Measurements from ENCODE around the gene CSNK1D. TPM values are rescaled to one million over a fixed set of nuclear protein-coding genes. Genes with fewer than 3 reads are reported as not detected.

The CSNK1D gene
- total and polyA plus RNA-seq, 8 donors, result 55.9 to 180 (median 89.1) TPM

- Histone ChIP-seq H3K9me3 (no peaks in the 10 kb centered on the region), H3K36me3 (no peaks in the 10 kb centered on the region), H3K4me3 (peak overlapping the region; percentile 61 to 75 (median 68)), H3K27me3 (peaks cover 0 to 4% (median 0%) of the 10 kb centered on the region in 3 donors), H3K27ac (peak overlapping the region; percentile 91 to 99 (median 92)), H3K4me1 (peaks cover 35 to 69% (median 56%) of the 10 kb centered on the region in 4 donors)
- DNase-seq, result peak; percentile 72 to 91
- WGBS, 5 donors, result 7 to 23% (median 12%) methylated on average over 35 to 63 of the region's 63 CpGs
- intact Hi-C loops (cut with DNase I; ENCODE audit: low total_unique reads), result no loop called here
- no peak for TF ChIP-seq EP300 (IDR thresholded peaks at IDR 0.05)
- peak in 2 of 3 donors; percentile 72 to 85 for TF ChIP-seq POLR2AphosphoS5 (IDR thresholded peaks at IDR 0.05)
Observed at GRCh38 chr17:82228278-82228841, 45.1 kb downstream of the CSNK1D start.

GRCh38 chr17:82227629-82228277 lies 45.7 kb downstream of the CSNK1D start:
- H3K4me1 ChIP-seq, result peaks cover 35 to 63% (median 50%) of the 10 kb centered on the region in 4 donors
- no peaks in the 10 kb centered on the region for H3K36me3 ChIP-seq
- no peaks in the 10 kb centered on the region for H3K9me3 ChIP-seq
- H3K4me3 ChIP-seq, result peak overlapping the region; percentile 61 to 75 (median 68)
- 60 to 69% (median 63%) methylated on average over 9 to 18 of the region's 18 CpGs for WGBS, 5 donors
- no peak for DNase-seq
- H3K27ac ChIP-seq, result peak overlapping the region; percentile 91 to 99 (median 92)
- intact Hi-C loops (cut with DNase I; ENCODE audit: low total_unique reads), result no loop called here
- peaks cover 0 to 4% (median 0%) of the 10 kb centered on the region in 3 donors for H3K27me3 ChIP-seq
- TF ChIP-seq CTCF (IDR thresholded peaks at IDR 0.05) (no peak), EP300 (IDR thresholded peaks at IDR 0.05) (no peak), POLR2AphosphoS5 (IDR thresholded peaks at IDR 0.05) (no peak), POLR2A (IDR thresholded peaks at IDR 0.05) (no peak)

- peaks cover 28 to 56% (median 43%) of the 10 kb centered on the region in 4 donors for H3K4me1 ChIP-seq
- 80 to 98% (median 87%) methylated on average over 5 to 16 of the region's 16 CpGs for WGBS, 5 donors
- DNase-seq, result no peak
- H3K36me3 ChIP-seq, result no peaks in the 10 kb centered on the region
- H3K9me3 ChIP-seq, result no peaks in the 10 kb centered on the region
- peak overlapping the region in 1 of 5 donors; percentile 97 for H3K27ac ChIP-seq
- H3K4me3 ChIP-seq, result no peak overlapping the region
- intact Hi-C loops (cut with DNase I; ENCODE audit: low total_unique reads), result no loop called here
- peaks cover 0 to 4% (median 0%) of the 10 kb centered on the region in 3 donors for H3K27me3 ChIP-seq
- TF ChIP-seq CTCF (IDR thresholded peaks at IDR 0.05) (no peak), POLR2A (IDR thresholded peaks at IDR 0.05) (no peak), POLR2AphosphoS5 (IDR thresholded peaks at IDR 0.05) (no peak), EP300 (IDR thresholded peaks at IDR 0.05) (no peak)
Observed at GRCh38 chr17:82226809-82227628, 46.5 kb downstream of the CSNK1D start.

- no peaks in the 10 kb centered on the region for H3K9me3 ChIP-seq
- WGBS, 5 donors, result 86 to 92% (median 88%) methylated on average over 12 to 15 of the region's 15 CpGs
- intact Hi-C loops (cut with DNase I; ENCODE audit: low total_unique reads), result no loop called here
- DNase-seq, result no peak
- H3K4me3 ChIP-seq, result no peak overlapping the region
- peaks cover 21 to 48% (median 36%) of the 10 kb centered on the region in 4 donors for H3K4me1 ChIP-seq
- no peak overlapping the region for H3K27ac ChIP-seq
- peaks cover 0 to 4% (median 0%) of the 10 kb centered on the region in 3 donors for H3K27me3 ChIP-seq
- H3K36me3 ChIP-seq, result no peaks in the 10 kb centered on the region
- TF ChIP-seq EP300 (IDR thresholded peaks at IDR 0.05), result no peak
- no peak for TF ChIP-seq CTCF (IDR thresholded peaks at IDR 0.05)
- TF ChIP-seq POLR2AphosphoS5 (IDR thresholded peaks at IDR 0.05), result no peak
- no peak for TF ChIP-seq POLR2A (IDR thresholded peaks at IDR 0.05)
Observed at GRCh38 chr17:82226146-82226808, 47.2 kb downstream of the CSNK1D start.

All from stomach (tissue), 9 donors.